OCI-LY7 (cell line): ENCODE results near the gene QSOX1. TPM values are rescaled to one million over a fixed set of nuclear protein-coding genes. Genes with fewer than 3 reads are reported as not detected.
A peak's percentile ranks its signal among the peaks of the same experiment; 100 is the strongest.

Experiments
- BruUV-seq: library from RNA; stranded (reverse); fragments of 400-500 nt; replicated peaks from 2 replicates; lab custom pipeline; 2021; lab: Mats Ljungman, UMichigan
- CTCF ChIA-PET: fragments of 300-600 bp; sonication (Branson Sonifier 250); formaldehyde crosslinking; loops from one replicate; lab custom pipeline; 2022; ENCODE audit warnings: antibody characterized with exemption; ENCODE audit not compliant: unreplicated experiment; lab: Charles Lee
- POLR2A ChIA-PET: fragments of 300-600 bp; sonication (Branson Sonifier 250); formaldehyde crosslinking; loops from one replicate; lab custom pipeline; 2022; ENCODE audit warnings: antibody characterized with exemption; lab: Charles Lee
- DNase-seq: peaks from one replicate; pipeline ENCODE4 v3.0.0-alpha.2; 2015; ENCODE audit warnings: low spot score
- H2AFZ ChIP-seq: fragments of 200-600 bp; sonication (generic), shearing (Covaris generic); 2 replicates; pipeline ENCODE4 v1.6.1; 2014; ENCODE audit warnings: mild to moderate bottlenecking, antibody characterized with exemption, low read length, moderate library complexity
- H3K27ac ChIP-seq: fragments of 200-600 bp; sonication (generic); 2 replicates; pipeline ENCODE4 v1.5.1; 2014; ENCODE audit warnings: mixed run types, low read depth, mild to moderate bottlenecking, moderate library complexity, low read length, inconsistent platforms; ENCODE audit not compliant: poor library complexity, severe bottlenecking
- H3K36me3 ChIP-seq: fragments of 200-600 bp; sonication (generic); 2 replicates; pipeline ENCODE4 v1.6.1; 2014; ENCODE audit warnings: mild to moderate bottlenecking, antibody characterized with exemption, low read length, moderate library complexity, mixed read lengths; ENCODE audit not compliant: insufficient read depth
- H3K4me1 ChIP-seq: fragments of 200-600 bp; sonication (generic); 2 replicates; pipeline ENCODE4 v1.5.1; 2014; ENCODE audit warnings: mild to moderate bottlenecking, low read length; ENCODE audit not compliant: insufficient read depth, poor library complexity, severe bottlenecking
- H3K4me2 ChIP-seq: fragments of 200-600 bp; sonication (generic); 2 replicates; pipeline ENCODE4 v1.6.1; 2014; ENCODE audit warnings: mild to moderate bottlenecking, low read length
- H3K4me3 ChIP-seq: fragments of 200-600 bp; sonication (generic); 2 replicates; pipeline ENCODE4 v1.5.1; 2014; ENCODE audit warnings: mild to moderate bottlenecking, low read depth, low read length; ENCODE audit not compliant: poor library complexity, severe bottlenecking
- H3K79me2 ChIP-seq: fragments of 200-600 bp; sonication (generic); 2 replicates; pipeline ENCODE4 v1.6.1; 2016; ENCODE audit warnings: low read depth, mild to moderate bottlenecking, low read length, moderate library complexity, mixed read lengths; ENCODE audit not compliant: insufficient read depth
- H3K9me2 ChIP-seq: fragments of 200-600 bp; sonication (generic); 2 replicates; pipeline ENCODE4 v1.6.1; 2016; ENCODE audit warnings: mild to moderate bottlenecking, low read length, mixed read lengths; ENCODE audit not compliant: insufficient read depth
- H3K9me3 ChIP-seq: fragments of 200-600 bp; sonication (generic); 2 replicates; pipeline ENCODE4 v1.6.1; 2014; ENCODE audit warnings: mild to moderate bottlenecking, mixed run types, low read length, mixed read lengths
- H4K20me1 ChIP-seq: fragments of 200-600 bp; sonication (generic); 2 replicates; pipeline ENCODE4 v1.6.1; 2014; ENCODE audit warnings: mild to moderate bottlenecking, antibody characterized with exemption, low read length, moderate library complexity, mixed read lengths; ENCODE audit not compliant: insufficient read depth
- EZH2phosphoT487 ChIP-seq: fragments of 200-600 bp; sonication (generic); IDR thresholded peaks from 2 replicates; pipeline ENCODE4 v1.6.1; 2018; ENCODE audit warnings: low read depth, borderline replicate concordance, mild to moderate bottlenecking, mixed run types, antibody characterized with exemption, low read length, moderate library complexity, mixed read lengths
- intact Hi-C: fragments of 100-400 bp; cut with micrococcal nuclease; formaldehyde crosslinking; loops from one replicate; pipeline ENCODE4 v1.10.0; 2022; ENCODE audit not compliant: unreplicated experiment
- total RNA-seq, 2 experiments: library from RNA; depleted of rRNA in 1 of 2; stranded (reverse); fragments of >200 nt in 1 of 2; shearing (Covaris generic) in 1 of 2; gene quantifications; 2 replicates each; pipeline ENCODE4 v1.2.3, GENCODE V29; 2014 to 2022
- TF ChIP-seq, protein P1 (sequence below): fragments of 200-600 bp; sonication (generic); conservative IDR thresholded peaks from 2 replicates; pipeline ENCODE4 v1.5.1; 2014; ENCODE audit warnings: mild to moderate bottlenecking, antibody characterized with exemption, low read length, moderate library complexity, mixed read lengths

Gene QSOX1
- total RNA-seq, 2 experiments from 2014 or later = 8.4 to 23.6 TPM

DNA sequence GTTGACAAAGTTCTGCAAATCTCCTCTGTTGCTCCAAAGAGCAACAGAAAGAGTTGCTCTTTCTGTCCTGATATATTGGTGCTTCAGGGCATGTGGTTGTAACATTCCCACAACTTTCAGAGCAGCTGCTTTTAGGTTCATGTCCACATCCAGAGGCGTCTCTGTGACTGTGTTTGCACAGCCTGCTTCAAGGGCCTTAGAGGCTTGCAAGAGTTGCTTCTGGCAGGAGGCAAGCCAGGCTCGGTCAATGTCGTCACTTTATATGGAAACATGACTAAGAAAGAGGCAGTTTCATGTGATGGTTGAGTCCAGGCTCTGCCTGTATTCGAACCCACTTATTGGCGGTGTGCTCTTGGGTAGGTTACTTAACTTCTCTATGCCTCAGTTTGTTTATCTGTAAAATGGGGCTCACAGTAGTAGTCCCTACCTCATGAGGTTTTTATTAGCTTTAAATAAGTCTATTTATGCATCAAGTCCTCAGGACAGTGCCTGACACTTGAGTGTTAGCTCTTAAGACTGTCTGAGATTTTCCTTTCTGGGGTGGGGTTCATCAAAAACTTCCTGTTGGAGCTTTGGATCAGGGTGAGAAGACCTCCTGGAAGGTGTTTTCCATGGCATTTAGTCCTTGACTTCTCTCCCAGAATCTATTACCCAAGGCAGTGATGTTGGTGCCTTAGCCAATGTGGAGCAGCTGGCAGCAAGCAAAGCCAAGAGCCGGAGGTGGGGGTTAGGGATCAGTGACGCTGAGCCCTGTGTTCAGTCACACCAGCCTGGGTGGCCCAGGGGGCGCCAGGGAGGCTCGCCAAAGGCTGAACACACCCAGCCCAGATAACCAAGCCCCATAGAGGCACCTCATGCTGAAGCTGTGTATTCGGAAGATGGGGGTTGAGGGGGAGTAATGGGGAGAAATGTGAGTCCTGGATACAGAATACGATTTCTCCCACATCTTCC, 94.3 kb downstream of the QSOX1 start:
- POLR2A ChIA-PET = interaction anchor here (0.6 kb wide), 1 partner anchor 232 kb away, joined by 3 read pairs; no protein-coding TSS in a partner anchor

DNA sequence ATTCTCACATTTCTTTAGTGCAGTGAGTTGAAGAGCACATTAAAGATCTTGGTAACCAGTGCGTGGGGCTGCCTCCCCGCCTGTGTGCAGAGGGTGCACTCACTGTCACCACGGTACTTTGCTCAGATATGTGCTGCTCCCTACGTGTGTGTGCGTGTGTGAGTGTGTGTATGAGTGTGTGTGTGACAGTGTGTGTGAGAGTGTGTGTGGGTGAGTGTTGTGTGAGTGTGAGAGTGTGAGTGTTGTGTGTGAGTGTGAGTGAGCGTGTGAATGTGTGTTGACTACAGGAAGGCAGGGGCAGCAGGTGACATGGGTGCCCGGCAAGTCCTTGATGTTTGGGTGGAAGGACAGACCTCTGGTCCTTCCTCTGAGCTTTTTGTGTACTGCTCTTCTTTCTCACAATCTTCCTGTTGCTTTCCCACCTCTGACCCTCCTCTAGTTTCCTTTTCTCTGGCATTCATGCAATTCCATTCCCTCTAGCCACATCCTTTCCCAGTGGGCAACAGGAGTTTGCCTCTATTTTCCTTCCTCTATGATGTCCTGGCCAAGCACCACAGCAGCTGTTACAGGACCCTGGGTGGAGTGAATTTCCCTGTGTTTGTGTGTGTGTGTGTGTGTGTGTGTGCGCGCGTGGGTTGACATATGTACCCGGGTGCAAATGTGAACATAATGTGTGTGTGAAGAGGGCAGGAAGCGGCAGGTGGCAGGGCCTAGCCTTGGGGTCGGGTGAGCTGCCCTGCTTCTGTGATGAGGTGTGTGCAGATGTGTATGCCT, 95.2 kb downstream of the QSOX1 start:
- no peak for TF ChIP-seq EZH2phosphoT487
- TF ChIP-seq, protein P1, sequence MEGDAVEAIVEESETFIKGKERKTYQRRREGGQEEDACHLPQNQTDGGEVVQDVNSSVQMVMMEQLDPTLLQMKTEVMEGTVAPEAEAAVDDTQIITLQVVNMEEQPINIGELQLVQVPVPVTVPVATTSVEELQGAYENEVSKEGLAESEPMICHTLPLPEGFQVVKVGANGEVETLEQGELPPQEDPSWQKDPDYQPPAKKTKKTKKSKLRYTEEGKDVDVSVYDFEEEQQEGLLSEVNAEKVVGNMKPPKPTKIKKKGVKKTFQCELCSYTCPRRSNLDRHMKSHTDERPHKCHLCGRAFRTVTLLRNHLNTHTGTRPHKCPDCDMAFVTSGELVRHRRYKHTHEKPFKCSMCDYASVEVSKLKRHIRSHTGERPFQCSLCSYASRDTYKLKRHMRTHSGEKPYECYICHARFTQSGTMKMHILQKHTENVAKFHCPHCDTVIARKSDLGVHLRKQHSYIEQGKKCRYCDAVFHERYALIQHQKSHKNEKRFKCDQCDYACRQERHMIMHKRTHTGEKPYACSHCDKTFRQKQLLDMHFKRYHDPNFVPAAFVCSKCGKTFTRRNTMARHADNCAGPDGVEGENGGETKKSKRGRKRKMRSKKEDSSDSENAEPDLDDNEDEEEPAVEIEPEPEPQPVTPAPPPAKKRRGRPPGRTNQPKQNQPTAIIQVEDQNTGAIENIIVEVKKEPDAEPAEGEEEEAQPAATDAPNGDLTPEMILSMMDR = no peak
- Histone ChIP-seq H3K27ac (no peak overlapping the region), H3K79me2 (no peaks in the 10 kb centered on the region), H3K4me2 (no peak overlapping the region), H3K4me1 (no peaks in the 10 kb centered on the region), H4K20me1 (no peaks in the 10 kb centered on the region), H2AFZ (no peak overlapping the region), H3K9me2 (no peaks in the 10 kb centered on the region), H3K4me3 (no peak overlapping the region), H3K36me3 (no peaks in the 10 kb centered on the region), H3K9me3 (no peaks in the 10 kb centered on the region)
- BruUV-seq = no TSS peak
- intact Hi-C loops = no loop called here
- CTCF ChIA-PET = no interaction called here
- POLR2A ChIA-PET = no interaction called here
- no peak for DNase-seq

More for the DNA sequence above, 94.3 kb downstream of the QSOX1 start:
- no peaks in the 10 kb centered on the region for H3K4me1 ChIP-seq
- H3K79me2 ChIP-seq = no peaks in the 10 kb centered on the region
- no peaks in the 10 kb centered on the region for H3K36me3 ChIP-seq
- intact Hi-C loops = no loop called here
- H3K27ac ChIP-seq = no peak overlapping the region
- H4K20me1 ChIP-seq = no peaks in the 10 kb centered on the region
- no TSS peak for BruUV-seq
- no peak overlapping the region for H3K4me2 ChIP-seq
- H2AFZ ChIP-seq = no peak overlapping the region
- CTCF ChIA-PET = no interaction called here
- no peaks in the 10 kb centered on the region for H3K9me2 ChIP-seq
- DNase-seq = peak; percentile 26
- no peak overlapping the region for H3K4me3 ChIP-seq
- H3K9me3 ChIP-seq = no peaks in the 10 kb centered on the region
- TF ChIP-seq, protein P1 = peak; percentile 68
- no peak for TF ChIP-seq EZH2phosphoT487
